ENCODE data around the gene PRR27.

- TF ChIP-seq ZNF274 (IDR thresholded peaks at IDR 0.05; ENCODE audit: low read depth, low read length) (no peak), YY1 (IDR thresholded peaks at IDR 0.05; ENCODE audit: insufficient read depth, insufficient read length) (no peak)
Observed at GRCh38 chr4:70203601-70204000, 49.6 kb downstream of the PRR27 start.
